ENCODE measurements around the gene SYT7.

GRCh38 chr11:61472282-61472681 is 108.6 kb downstream of the SYT7 start:
- no peak for TF ChIP-seq CTCF (IDR thresholded peaks at IDR 0.05; ENCODE audit: borderline replicate concordance, extremely low read depth, low read length, poor library complexity, severe bottlenecking)
- TF ChIP-seq EZH2 (IDR thresholded peaks at IDR 0.05; ENCODE audit: borderline replicate concordance, low read depth, low read length, severe bottlenecking), result no peak

Data from DND-41 (cell line).